Measurements from ENCODE around the gene TASL. TPM values are rescaled to one million over a fixed set of nuclear protein-coding genes. Genes with fewer than 3 reads are reported as not detected.

TASL gene
- polyA plus RNA-seq, 3 donors: 22.2 to 34.4 (median 28.7) TPM

- no peaks in the 10 kb centered on the region for H4K20me1 ChIP-seq (ENCODE audit: insufficient read depth, low read length)
- H3K4me3 ChIP-seq (replicated peaks in 1 of 3; ENCODE audit: low read depth in 2 of 3, low read length in 3 of 3): peak overlapping the region; percentile 26 to 69 (median 41)
- H3K9ac ChIP-seq (ENCODE audit: insufficient read depth, low read length, poor library complexity, severe bottlenecking): peak overlapping the region; percentile 29
- Mint-ChIP-seq H3K27me3 (ENCODE audit: low read depth in 3 of 3) (peaks cover 0 to 7% (median 0%) of the 10 kb centered on the region in 3 donors), H3K4me1 (peaks cover 32% of the 10 kb centered on the region), H3K9me3 (peaks cover 0 to 3% (median 0%) of the 10 kb centered on the region in 7 donors), H3K27ac (peak overlapping the region; percentile 25 to 96 (median 81)), H3K36me3 (peaks cover 22 to 38% of the 10 kb centered on the region in 2 donors), H3K4me3 (peak overlapping the region; percentile 64 to 71)
- TF ChIP-seq CTCF (IDR thresholded peaks at IDR 0.05): no peak
- H3K27me3 ChIP-seq (ENCODE audit: control insufficient read depth in 2 of 2, insufficient read depth in 2 of 2, low read length in 2 of 2): no peaks in the 10 kb centered on the region
- no peak for DNase-seq
- H3K27ac ChIP-seq (ENCODE audit: low read depth in 1 of 2, low read length in 2 of 2): peak overlapping the region in 1 of 2 donors; percentile 74
- no peaks in the 10 kb centered on the region for H3K36me3 ChIP-seq (replicated peaks in 1 of 2; ENCODE audit: control insufficient read depth in 1 of 2, insufficient read depth in 2 of 2, low read length in 2 of 2)
- H3K79me2 ChIP-seq (ENCODE audit: insufficient read depth, low read length): peaks cover 99% of the 10 kb centered on the region
- WGBS (ENCODE audit: insufficient coverage): no CpG with 5 or more reads among the region's 4 CpGs
- H3K9me3 ChIP-seq (replicated peaks in 1 of 2; ENCODE audit: control insufficient read depth in 1 of 2, insufficient read depth in 1 of 2, low read length in 2 of 2): no peaks in the 10 kb centered on the region
- peak overlapping the region; percentile 67 for H3K4me2 ChIP-seq (replicated peaks; ENCODE audit: extremely low read depth, low read length, poor library complexity, severe bottlenecking)
- intact Hi-C loops (cut with micrococcal nuclease): loop anchor here (5.0 to 10.0 kb wide), 3 partner anchors 40 to 82 kb away; partner anchors contain the start of gene GK (in 1 of the 2)
- H3K4me1 ChIP-seq (ENCODE audit: control insufficient read depth in 1 of 2, insufficient read depth in 2 of 2, low read length in 2 of 2): peaks cover 34 to 87% of the 10 kb centered on the region in 2 donors
- no peak overlapping the region for H2AFZ ChIP-seq (ENCODE audit: insufficient read depth, low read depth, low read length, poor library complexity, severe bottlenecking)
These were observed 4.9 kb downstream of the TASL start for GRCh38 chrX:30572678-30573077.

- H3K4me1 Mint-ChIP-seq: peaks cover 35% of the 10 kb centered on the region
- no peak for DNase-seq
- H3K4me3 ChIP-seq (replicated peaks in 1 of 3; ENCODE audit: low read depth in 2 of 3, low read length in 3 of 3): peak overlapping the region in 1 of 3 experiments; percentile 69
- no peaks in the 10 kb centered on the region for H3K9me3 ChIP-seq (replicated peaks in 1 of 2; ENCODE audit: control insufficient read depth in 1 of 2, insufficient read depth in 1 of 2, low read length in 2 of 2)
- H4K20me1 ChIP-seq (ENCODE audit: insufficient read depth, low read length): peaks cover 2% of the 10 kb centered on the region
- intact Hi-C loops (cut with micrococcal nuclease): loop anchor here (5.0 to 10.0 kb wide), 3 partner anchors 40 to 83 kb away; partner anchors contain the start of gene GK (in 1 of the 2)
- peaks cover 22 to 39% of the 10 kb centered on the region in 2 donors for H3K36me3 Mint-ChIP-seq
- no peak overlapping the region for H3K9ac ChIP-seq (ENCODE audit: insufficient read depth, low read length, poor library complexity, severe bottlenecking)
- H3K4me1 ChIP-seq (ENCODE audit: control insufficient read depth in 1 of 2, insufficient read depth in 2 of 2, low read length in 2 of 2): peaks cover 38 to 90% of the 10 kb centered on the region in 2 donors
- H3K4me3 Mint-ChIP-seq: peak overlapping the region in 1 of 2 donors; percentile 4
- WGBS (ENCODE audit: insufficient coverage): no CpG with 5 or more reads among the region's 1 CpG
- peak overlapping the region in 2 of 7 donors; percentile 79 to 94 for H3K27ac Mint-ChIP-seq
- peaks cover 0 to 7% (median 0%) of the 10 kb centered on the region in 3 donors for H3K27me3 Mint-ChIP-seq (ENCODE audit: low read depth in 3 of 3)
- peak overlapping the region; percentile 67 for H3K4me2 ChIP-seq (replicated peaks; ENCODE audit: extremely low read depth, low read length, poor library complexity, severe bottlenecking)
- no peaks in the 10 kb centered on the region for H3K27me3 ChIP-seq (ENCODE audit: control insufficient read depth in 2 of 2, insufficient read depth in 2 of 2, low read length in 2 of 2)
- H3K9me3 Mint-ChIP-seq: peaks cover 0 to 3% (median 0%) of the 10 kb centered on the region in 7 donors
- no peaks in the 10 kb centered on the region for H3K36me3 ChIP-seq (replicated peaks in 1 of 2; ENCODE audit: control insufficient read depth in 1 of 2, insufficient read depth in 2 of 2, low read length in 2 of 2)
- peak overlapping the region in 1 of 2 donors; percentile 74 for H3K27ac ChIP-seq (ENCODE audit: low read depth in 1 of 2, low read length in 2 of 2)
- no peak for TF ChIP-seq CTCF (IDR thresholded peaks at IDR 0.05)
- H3K79me2 ChIP-seq (ENCODE audit: insufficient read depth, low read length): peaks cover 100% of the 10 kb centered on the region
- H2AFZ ChIP-seq (ENCODE audit: insufficient read depth, low read depth, low read length, poor library complexity, severe bottlenecking): no peak overlapping the region
These were observed 5.6 kb downstream of the TASL start for GRCh38 chrX:30572004-30572403.

Data from CD14-positive monocyte (primary cell).